Neural cell (in vitro differentiated cells): Measurements from ENCODE around the gene PRH1. TPM values are rescaled to one million over a fixed set of nuclear protein-coding genes. Genes with fewer than 3 reads are reported as not detected.

Experiments used
- H2AFZ ChIP-seq: fragments of 200-600, 300-800 bp; sonication (generic), shearing (Covaris generic); 2 replicates; pipeline ENCODE4 v1.6.0; 2014; ENCODE audit warnings: low read depth, mild to moderate bottlenecking, antibody characterized with exemption, low read length, moderate library complexity
- H3F3A ChIP-seq: fragments of 200-600 bp; shearing (Covaris generic); 2 replicates; pipeline ENCODE4 v1.6.1; 2016; ENCODE audit warnings: mild to moderate bottlenecking, moderate library complexity, mixed read lengths, antibody characterized with exemption, low read length; ENCODE audit not compliant: insufficient read depth, poor library complexity, severe bottlenecking
- H3K27ac ChIP-seq: fragments of 200-600, 300-800 bp; sonication (generic), shearing (Covaris generic); 2 replicates; pipeline ENCODE4 v1.5.1; 2014; ENCODE audit warnings: mild to moderate bottlenecking, low read length, moderate library complexity
- H3K27me3 ChIP-seq: fragments of 300-800, 200-600 bp; sonication (generic), shearing (Covaris generic); 2 replicates; pipeline ENCODE4 v1.6.0; 2014; ENCODE audit warnings: mild to moderate bottlenecking, low read depth, low read length, moderate library complexity; ENCODE audit not compliant: insufficient read depth
- H3K36me3 ChIP-seq: fragments of 300-800, 200-600 bp; sonication (generic), shearing (Covaris generic); 2 replicates; pipeline ENCODE4 v1.5.1; 2014; ENCODE audit warnings: mild to moderate bottlenecking, antibody characterized with exemption, low read length, moderate library complexity; ENCODE audit not compliant: insufficient read depth
- H3K4me2 ChIP-seq: fragments of 300-800, 200-600 bp; sonication (generic), shearing (Covaris generic); 2 replicates; pipeline ENCODE4 v1.6.0; 2014; ENCODE audit warnings: mild to moderate bottlenecking, low read length
- H3K4me3 ChIP-seq: fragments of 300-800, 200-600 bp; sonication (generic), shearing (Covaris generic); 2 replicates; pipeline ENCODE4 v1.5.1; 2014; ENCODE audit warnings: mild to moderate bottlenecking, low read length, moderate library complexity
- H3K79me2 ChIP-seq: fragments of 200-600 bp; shearing (Covaris generic); replicated peaks from 2 replicates; pipeline ENCODE4 v1.6.0; 2014; ENCODE audit warnings: mild to moderate bottlenecking, low read length, moderate library complexity; ENCODE audit not compliant: insufficient read depth
- H3K9ac ChIP-seq: fragments of 300-800, 200-600 bp; sonication (generic), shearing (Covaris generic); 2 replicates; pipeline ENCODE4 v1.6.1; 2016; ENCODE audit warnings: mild to moderate bottlenecking, low read length, mixed read lengths
- H3K9me2 ChIP-seq: fragments of 200-600 bp; shearing (Covaris generic); 2 replicates; pipeline ENCODE4 v1.6.1; 2016; ENCODE audit warnings: mild to moderate bottlenecking, low read length, mixed read lengths; ENCODE audit not compliant: insufficient read depth
- H3K9me3 ChIP-seq: fragments of 200-600, 300-800 bp; sonication (generic), shearing (Covaris generic); 2 replicates; pipeline ENCODE4 v1.6.1; 2016; ENCODE audit warnings: mild to moderate bottlenecking, mixed run types, low read length, moderate library complexity, mixed read lengths
- H4K20me1 ChIP-seq: fragments of 200-600 bp; shearing (Covaris generic); 2 replicates; pipeline ENCODE4 v1.6.1; 2016; ENCODE audit warnings: mild to moderate bottlenecking, mixed run types; ENCODE audit not compliant: insufficient read depth
- EP300 ChIP-seq: fragments of 450-650 bp; conservative IDR thresholded peaks from 2 replicates; pipeline ENCODE4 v1.6.1; 2014; ENCODE audit warnings: antibody characterized with exemption, mild to moderate bottlenecking, moderate library complexity; ENCODE audit not compliant: poor library complexity, severe bottlenecking
- EZH2 ChIP-seq: fragments of 200-600, 300-800 bp; shearing (Covaris generic), sonication (generic); IDR thresholded peaks from 2 replicates; pipeline ENCODE4 v1.6.1; 2014; ENCODE audit warnings: antibody characterized with exemption, low read length, borderline replicate concordance, mild to moderate bottlenecking; ENCODE audit not compliant: insufficient read depth, poor library complexity, severe bottlenecking
- MXI1 ChIP-seq: fragments of 450-650 bp; conservative IDR thresholded peaks from 2 replicates; pipeline ENCODE4 v1.6.1; 2014; ENCODE audit warnings: antibody characterized with exemption, mild to moderate bottlenecking; ENCODE audit not compliant: poor library complexity, severe bottlenecking
- POLR2AphosphoS5 ChIP-seq: IDR thresholded peaks from 2 replicates; pipeline ENCODE4 v1.6.1; 2012
- RAD21 ChIP-seq: fragments of 450-650 bp; conservative IDR thresholded peaks from 2 replicates; pipeline ENCODE4 v1.6.1; 2014; ENCODE audit warnings: antibody characterized with exemption, mild to moderate bottlenecking, moderate library complexity
- SMC3 ChIP-seq: fragments of 450-650 bp; conservative IDR thresholded peaks from 2 replicates; pipeline ENCODE4 v1.6.1; 2014; ENCODE audit warnings: antibody characterized with exemption, mild to moderate bottlenecking, moderate library complexity; ENCODE audit not compliant: poor library complexity
- TAF1 ChIP-seq: IDR thresholded peaks from 2 replicates; pipeline ENCODE4 v1.6.1; 2012; ENCODE audit warnings: low read depth
- polyA plus RNA-seq: library from polyadenylated mRNA; depleted of rRNA; stranded (reverse); fragments of >200 nt; gene quantifications from 2 replicates; pipeline ENCODE4 v1.2.3, GENCODE V29; 2014
- TF ChIP-seq, protein P1 (sequence below): IDR thresholded peaks from 2 replicates; pipeline ENCODE4 v1.6.1; 2012; ENCODE audit warnings: borderline replicate concordance
- TF ChIP-seq, protein P2 (sequence below): fragments of 450-650 bp; IDR thresholded peaks from 2 replicates; pipeline ENCODE4 v1.5.1; 2014; ENCODE audit warnings: antibody characterized with exemption, mild to moderate bottlenecking, moderate library complexity; ENCODE audit not compliant: poor library complexity, severe bottlenecking

The PRH1 gene
- polyA plus RNA-seq, 1 donor from 2014 or later: 25.7 TPM

- H4K20me1 ChIP-seq: no peaks in the 10 kb centered on the region
- no peaks in the 10 kb centered on the region for H3K9me3 ChIP-seq
- H3K27ac ChIP-seq: no peak overlapping the region
- TF ChIP-seq MXI1 (no peak), EP300 (no peak), RAD21 (no peak), SMC3 (no peak), POLR2AphosphoS5 (no peak), EZH2 (no peak), TAF1 (no peak)
- TF ChIP-seq, protein P1, sequence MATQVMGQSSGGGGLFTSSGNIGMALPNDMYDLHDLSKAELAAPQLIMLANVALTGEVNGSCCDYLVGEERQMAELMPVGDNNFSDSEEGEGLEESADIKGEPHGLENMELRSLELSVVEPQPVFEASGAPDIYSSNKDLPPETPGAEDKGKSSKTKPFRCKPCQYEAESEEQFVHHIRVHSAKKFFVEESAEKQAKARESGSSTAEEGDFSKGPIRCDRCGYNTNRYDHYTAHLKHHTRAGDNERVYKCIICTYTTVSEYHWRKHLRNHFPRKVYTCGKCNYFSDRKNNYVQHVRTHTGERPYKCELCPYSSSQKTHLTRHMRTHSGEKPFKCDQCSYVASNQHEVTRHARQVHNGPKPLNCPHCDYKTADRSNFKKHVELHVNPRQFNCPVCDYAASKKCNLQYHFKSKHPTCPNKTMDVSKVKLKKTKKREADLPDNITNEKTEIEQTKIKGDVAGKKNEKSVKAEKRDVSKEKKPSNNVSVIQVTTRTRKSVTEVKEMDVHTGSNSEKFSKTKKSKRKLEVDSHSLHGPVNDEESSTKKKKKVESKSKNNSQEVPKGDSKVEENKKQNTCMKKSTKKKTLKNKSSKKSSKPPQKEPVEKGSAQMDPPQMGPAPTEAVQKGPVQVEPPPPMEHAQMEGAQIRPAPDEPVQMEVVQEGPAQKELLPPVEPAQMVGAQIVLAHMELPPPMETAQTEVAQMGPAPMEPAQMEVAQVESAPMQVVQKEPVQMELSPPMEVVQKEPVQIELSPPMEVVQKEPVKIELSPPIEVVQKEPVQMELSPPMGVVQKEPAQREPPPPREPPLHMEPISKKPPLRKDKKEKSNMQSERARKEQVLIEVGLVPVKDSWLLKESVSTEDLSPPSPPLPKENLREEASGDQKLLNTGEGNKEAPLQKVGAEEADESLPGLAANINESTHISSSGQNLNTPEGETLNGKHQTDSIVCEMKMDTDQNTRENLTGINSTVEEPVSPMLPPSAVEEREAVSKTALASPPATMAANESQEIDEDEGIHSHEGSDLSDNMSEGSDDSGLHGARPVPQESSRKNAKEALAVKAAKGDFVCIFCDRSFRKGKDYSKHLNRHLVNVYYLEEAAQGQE: no peak
- TF ChIP-seq, protein P2, sequence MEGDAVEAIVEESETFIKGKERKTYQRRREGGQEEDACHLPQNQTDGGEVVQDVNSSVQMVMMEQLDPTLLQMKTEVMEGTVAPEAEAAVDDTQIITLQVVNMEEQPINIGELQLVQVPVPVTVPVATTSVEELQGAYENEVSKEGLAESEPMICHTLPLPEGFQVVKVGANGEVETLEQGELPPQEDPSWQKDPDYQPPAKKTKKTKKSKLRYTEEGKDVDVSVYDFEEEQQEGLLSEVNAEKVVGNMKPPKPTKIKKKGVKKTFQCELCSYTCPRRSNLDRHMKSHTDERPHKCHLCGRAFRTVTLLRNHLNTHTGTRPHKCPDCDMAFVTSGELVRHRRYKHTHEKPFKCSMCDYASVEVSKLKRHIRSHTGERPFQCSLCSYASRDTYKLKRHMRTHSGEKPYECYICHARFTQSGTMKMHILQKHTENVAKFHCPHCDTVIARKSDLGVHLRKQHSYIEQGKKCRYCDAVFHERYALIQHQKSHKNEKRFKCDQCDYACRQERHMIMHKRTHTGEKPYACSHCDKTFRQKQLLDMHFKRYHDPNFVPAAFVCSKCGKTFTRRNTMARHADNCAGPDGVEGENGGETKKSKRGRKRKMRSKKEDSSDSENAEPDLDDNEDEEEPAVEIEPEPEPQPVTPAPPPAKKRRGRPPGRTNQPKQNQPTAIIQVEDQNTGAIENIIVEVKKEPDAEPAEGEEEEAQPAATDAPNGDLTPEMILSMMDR: no peak
- H2AFZ ChIP-seq: no peak overlapping the region
- H3K79me2 ChIP-seq: no peaks in the 10 kb centered on the region
- no peaks in the 10 kb centered on the region for H3K9me2 ChIP-seq
- no peaks in the 10 kb centered on the region for H3K27me3 ChIP-seq
- no peaks in the 10 kb centered on the region for H3K36me3 ChIP-seq
- no peak overlapping the region for H3K4me3 ChIP-seq
- H3K9ac ChIP-seq: no peak overlapping the region
- H3F3A ChIP-seq: no peaks in the 10 kb centered on the region
- no peak overlapping the region for H3K4me2 ChIP-seq
Measured at GRCh38 chr12:10926269-10926668, 42.2 kb upstream of the PRH1 start.

GRCh38 chr12:10919809-10920208, 35.8 kb upstream of the PRH1 start:
- Histone ChIP-seq H3F3A (no peaks in the 10 kb centered on the region), H3K4me2 (no peak overlapping the region), H3K79me2 (no peaks in the 10 kb centered on the region), H3K9ac (no peak overlapping the region), H3K27ac (no peak overlapping the region), H3K9me3 (no peaks in the 10 kb centered on the region), H3K9me2 (no peaks in the 10 kb centered on the region), H3K27me3 (no peaks in the 10 kb centered on the region), H3K4me3 (no peak overlapping the region), H2AFZ (no peak overlapping the region), H4K20me1 (no peaks in the 10 kb centered on the region), H3K36me3 (no peaks in the 10 kb centered on the region)
- TF ChIP-seq EP300: no peak
- TF ChIP-seq POLR2AphosphoS5: no peak
- TF ChIP-seq, protein P2: no peak
- TF ChIP-seq, protein P1: no peak
- no peak for TF ChIP-seq TAF1
- TF ChIP-seq MXI1: no peak
- no peak for TF ChIP-seq EZH2
- no peak for TF ChIP-seq RAD21
- TF ChIP-seq SMC3: no peak
